NCI-H2107 (cell line): ENCODE results near the gene CTSC.
"Not testable (repeated sequence)": the region's sequence is repeated elsewhere in the genome, so short reads cannot be mapped to it uniquely, and the experiment has no call there.

Experiments
- DNase-seq: peaks from one replicate; lab custom pipeline; 2025; lab: John Stamatoyannopoulos, UW

Gene CTSC

GRCh38 chr11:88352139-88352538 is 14.6 kb upstream of the CTSC start:
- no peak for DNase-seq

DNA sequence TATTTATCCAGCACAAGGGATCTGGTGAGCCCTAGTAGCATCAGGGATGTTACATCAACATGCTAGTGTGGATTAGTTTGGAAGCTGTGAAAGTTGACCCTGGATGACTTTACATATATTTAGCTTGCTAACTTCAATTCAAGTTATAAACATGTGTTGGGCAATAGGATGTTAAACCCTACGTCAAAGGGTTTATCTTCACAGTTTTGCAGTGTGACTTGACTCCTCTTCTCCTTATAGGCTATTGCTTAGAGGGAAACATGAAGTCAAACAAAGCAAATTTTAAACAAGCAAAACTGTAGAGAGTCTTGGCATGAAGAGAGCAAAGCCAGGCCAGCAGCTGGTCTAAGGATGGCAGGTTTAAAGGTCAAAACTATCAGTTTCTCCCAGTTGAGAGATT is 11.3 kb upstream of the CTSC start:
- DNase-seq = no peak

DNA sequence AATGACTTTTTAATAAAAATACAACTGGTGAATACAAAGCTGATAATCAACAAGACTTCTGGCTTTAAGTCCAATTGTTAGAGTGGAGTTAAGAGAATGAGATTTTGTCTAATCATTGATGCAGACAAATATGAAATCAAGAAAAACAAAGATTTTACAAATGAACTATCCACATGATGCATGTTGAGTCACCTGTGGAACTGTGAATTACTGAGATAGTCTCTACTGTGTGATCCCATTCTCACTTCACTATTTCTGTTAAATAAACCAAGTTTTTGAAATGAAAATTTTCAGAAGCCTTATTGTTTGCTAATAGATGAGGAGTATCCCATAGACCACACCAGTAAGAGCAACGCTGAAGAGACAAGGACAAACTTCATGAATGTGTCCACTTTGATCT is 8.4 kb upstream of the CTSC start:
- DNase-seq = no peak

- no peak for DNase-seq
These were observed 7.9 kb upstream of the CTSC start for GRCh38 chr11:88345408-88345807.

DNA sequence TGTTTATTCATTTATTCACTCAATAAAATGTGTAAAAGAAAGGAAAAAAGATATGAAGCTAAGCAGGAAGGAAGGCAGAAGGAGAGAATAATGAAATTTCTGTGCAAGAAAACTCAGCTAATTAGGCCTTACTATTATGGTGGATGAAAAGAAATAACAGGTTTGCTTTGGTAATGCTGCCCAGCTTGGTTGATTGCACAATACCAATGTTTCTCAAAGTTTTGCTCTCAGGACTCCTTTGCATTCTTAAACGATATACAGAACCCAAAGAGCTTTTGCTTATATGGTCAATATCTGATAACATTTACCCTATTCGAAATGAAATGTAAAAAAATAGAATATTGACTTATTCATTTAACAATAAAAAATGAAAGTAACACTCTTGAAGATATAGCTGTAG is 7.3 kb upstream of the CTSC start:
- no peak for DNase-seq

GRCh38 chr11:88341522-88342251 is 4.2 kb upstream of the CTSC start:
- DNase-seq = no peak

DNA sequence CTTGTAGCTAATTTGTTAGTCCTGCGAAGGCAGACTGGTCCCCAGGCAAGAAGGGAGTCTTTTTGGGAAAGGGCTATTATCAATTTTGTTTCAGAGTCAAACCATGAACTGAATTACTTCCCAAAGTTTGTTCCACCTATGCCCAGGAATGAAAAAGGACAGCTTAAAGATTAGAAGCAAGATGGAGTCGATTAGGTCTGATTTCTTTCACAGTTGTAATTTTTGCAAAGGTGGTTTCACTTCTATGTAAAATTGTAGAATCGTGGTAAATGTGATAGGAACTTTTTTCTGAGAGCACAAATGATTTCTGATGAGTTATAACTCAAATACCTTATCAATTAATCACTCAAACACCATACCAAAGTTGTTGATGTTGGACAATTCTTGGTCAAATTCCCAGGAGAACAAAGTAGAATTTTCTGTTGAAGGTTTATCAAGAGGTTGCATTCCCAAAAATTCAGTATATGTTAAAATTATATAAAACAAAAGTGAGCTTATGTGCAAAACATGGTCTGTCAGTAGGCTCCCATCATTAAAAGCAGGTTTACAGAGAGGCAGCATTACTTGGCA is 2.9 kb upstream of the CTSC start:
- no peak for DNase-seq

DNA sequence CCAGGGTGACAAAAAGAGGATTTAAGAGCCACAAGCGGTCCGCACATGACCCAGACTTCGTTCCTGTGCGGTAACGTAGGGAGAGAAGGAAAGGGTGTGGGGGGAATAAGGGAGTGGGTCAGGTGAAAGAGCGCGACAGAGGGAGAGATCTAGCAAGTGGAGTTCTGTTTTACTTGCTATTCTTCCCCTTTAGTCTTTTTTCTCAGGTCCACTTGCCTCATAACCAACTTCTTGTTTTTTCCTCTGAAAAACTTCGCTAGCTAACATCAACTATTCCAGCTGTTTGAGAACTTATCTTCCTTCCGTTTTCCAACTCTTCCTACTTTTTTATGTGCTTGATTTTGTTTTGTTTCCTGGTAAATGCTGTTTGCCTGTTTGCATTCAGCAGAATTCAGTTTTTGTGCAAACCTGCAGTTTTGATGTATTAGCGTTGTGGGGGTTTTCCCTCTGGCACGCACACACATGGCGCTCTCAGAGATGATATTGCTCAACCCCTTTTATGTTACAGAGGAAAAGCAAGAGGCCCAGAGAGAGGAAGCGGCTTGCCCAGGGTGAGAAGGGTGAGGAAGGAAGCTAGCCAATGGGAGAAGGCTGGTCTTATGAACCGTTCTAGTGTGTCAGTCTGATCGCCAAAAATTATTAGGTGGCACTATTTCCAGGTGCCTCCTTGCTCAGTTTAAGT is 592 bp upstream of the CTSC start:
- DNase-seq = no peak

DNA sequence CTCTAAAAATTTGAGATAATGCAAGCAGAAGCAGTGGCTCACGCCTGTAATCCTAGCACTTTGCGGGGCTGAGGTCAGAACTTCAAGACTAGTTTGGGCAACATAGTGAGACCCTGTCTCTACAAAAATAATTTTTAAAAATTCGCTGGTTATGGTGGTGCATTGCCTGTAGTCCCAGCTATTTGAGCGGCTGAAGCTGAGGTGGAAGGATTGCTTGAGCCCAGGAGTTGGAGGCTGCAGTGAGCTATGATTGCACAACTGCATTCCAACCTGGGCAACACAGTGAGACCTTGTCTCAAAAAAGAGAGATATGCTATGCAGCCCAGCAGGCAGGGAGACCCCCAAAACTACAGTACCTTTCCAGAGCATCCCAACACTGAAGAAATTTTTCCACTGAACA is 2.3 kb downstream of the CTSC start:
- no peak for DNase-seq

- DNase-seq = no peak
These were observed 3.7 kb downstream of the CTSC start for GRCh38 chr11:88333862-88334261.

- no peak for DNase-seq
These were observed 4.7 kb downstream of the CTSC start for GRCh38 chr11:88332851-88333250.

GRCh38 chr11:88330826-88331428 is 6.6 kb downstream of the CTSC start:
- no peak for DNase-seq

DNA sequence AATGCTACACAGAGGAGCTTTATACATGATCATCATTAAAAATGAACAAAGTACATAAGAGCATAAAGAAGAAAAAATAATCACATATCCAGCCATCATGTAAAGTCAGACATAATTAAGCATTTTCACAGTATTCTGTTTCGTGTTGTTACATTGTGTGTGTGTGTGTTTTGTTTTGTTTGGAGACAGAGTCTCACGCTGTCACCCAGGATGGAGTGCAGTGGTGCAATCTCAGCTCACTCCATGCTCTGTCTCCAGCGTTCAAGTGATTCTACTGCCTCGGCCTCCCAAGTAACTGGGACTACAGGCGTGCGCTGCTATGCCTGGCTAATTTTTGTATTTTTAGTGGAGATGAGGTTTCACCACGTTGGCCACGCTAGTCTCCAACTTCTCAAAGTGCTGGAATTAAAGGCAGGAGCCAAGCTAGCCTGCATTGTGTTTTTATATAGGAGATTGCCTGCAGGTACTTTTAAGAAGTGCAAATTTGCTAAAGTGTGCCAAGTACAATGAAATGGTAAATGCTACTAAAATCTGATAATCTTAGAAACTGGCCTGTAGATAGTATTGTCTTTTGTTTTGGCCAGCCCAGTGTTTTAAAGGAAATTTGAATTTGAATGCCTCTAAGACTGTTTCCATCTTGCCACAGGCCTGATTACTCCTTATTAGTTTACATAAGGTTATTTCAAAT is 7.8 kb downstream of the CTSC start:
- no peak for DNase-seq

DNA sequence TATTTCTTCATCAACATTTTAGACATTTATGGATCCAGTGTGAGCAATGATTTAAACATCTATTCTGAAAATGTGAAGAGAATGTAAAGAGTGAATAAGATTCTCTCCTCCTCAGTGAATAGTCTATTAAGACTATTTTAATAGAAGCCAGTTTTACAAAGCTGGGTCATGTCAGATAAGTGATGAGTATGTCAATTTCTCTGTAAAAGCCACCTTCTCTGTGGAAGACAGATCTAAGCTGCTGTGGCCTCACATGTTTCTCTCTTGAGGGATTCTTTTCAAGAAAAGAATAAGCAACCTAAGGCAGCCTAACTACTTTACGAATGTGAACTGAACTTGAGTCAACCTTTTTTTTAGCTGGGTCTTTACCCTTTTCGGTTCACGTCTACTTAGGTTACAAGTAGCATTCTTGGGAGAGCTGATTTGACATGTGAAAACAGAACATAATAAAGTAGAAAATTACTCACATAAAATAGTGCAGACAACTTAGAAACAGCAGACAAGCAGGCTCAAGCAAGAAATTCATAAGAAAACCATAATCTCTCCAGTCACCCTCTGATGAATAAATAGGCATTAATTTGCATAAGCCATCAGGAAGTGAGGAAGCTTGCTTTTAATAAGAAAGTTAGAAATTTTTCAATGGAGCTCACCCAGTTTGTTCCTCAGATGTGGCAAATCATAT is 9.9 kb downstream of the CTSC start:
- DNase-seq = no peak

GRCh38 chr11:88327061-88327460 is 10.5 kb downstream of the CTSC start:
- no peak for DNase-seq

DNA sequence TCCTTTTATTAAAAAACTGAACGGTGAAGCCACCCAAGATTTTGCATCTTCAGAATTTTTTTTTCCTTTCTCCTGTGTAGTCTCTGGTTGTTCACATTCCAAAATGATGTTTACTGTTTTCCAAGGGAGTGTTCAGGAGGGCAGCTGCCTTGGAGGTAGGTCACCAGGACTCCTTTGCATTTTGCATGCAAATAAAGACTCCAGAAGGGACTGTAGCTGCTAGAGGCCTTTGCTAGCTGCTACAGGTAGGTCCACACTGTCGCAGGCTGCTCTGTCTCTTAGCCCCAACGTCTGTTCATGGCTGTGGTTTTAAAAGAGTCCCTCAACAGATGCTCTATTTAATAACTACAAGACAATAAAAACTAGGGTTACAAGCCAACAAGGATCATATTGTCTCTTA is 11.4 kb downstream of the CTSC start:
- no peak for DNase-seq

GRCh38 chr11:88324562-88325345 is 12.8 kb downstream of the CTSC start:
- DNase-seq = no peak

DNA sequence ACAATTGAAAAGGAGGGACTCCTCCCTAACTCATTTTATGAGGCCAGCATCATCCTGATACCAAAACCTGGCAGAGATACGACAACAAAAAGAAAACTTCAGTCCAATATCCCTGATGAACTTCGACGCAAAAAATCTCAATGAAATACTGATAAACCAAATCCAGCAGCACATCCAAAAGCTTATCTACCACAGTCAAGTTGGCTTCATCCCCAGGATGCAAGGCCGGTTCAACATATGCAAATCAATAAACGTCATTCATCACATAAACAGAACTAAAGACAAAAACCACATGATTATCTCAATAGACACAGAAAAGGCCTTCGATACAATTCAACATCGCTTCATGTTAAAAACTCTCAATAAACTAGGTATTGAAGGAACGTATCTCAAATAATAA is 14.7 kb downstream of the CTSC start:
- not testable (repeated sequence) for DNase-seq

DNA sequence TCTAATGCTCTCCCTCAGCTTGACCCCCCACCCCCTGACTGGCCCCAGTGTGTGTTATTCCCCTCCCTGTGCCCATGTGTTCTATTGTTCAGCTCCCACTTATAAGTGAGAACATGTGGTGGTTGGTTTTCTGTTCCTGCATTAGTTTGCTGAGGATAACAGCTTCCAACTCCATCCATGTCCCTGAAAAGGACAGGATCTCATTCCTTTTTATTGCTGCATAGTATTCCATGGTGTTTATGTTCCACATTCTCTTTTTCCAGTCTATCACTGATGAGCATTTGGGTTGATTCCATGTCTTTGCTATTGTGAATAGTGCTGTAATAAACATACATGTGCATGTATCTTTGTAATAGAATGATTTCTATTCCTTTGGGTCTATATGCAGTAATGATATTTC is 16.1 kb downstream of the CTSC start:
- DNase-seq = not testable (repeated sequence)

DNA sequence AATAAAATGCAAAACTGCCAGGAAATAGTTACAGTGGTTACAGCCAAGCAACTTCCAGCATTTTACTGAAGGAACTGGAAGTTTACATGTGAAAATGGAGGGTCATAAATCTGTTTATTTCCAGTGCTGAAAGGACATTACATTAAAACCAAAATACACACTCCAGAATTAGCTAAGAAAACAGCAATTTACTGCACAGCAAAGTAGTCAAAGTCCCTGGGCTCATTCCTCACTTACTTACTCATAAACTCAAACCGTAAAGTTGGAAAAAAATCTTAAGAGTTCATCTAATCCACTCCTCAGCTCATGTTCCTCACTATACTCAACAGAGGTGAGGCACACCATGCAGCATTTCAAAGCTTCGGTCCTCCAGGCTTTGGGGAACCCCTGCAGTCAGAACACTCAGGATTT is 17.4 kb downstream of the CTSC start:
- no peak for DNase-seq

DNA sequence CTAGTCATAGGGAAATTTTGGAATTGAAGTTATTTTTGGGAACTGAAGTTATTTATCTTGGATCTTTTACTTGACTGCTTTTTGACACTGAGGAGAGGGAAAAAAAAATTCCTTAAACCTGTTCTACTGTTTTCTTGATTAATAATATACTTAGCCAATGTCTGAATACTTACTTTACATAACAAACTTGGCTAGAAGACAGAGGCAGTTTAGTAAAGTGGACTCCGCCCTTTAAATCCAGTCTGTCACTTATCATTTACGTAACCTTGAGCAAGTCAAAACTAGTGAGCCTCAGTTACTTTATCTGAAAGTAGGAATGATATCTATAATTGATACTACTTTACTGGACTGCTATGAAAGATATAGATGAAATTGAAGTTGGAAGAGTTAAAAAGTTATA is 19.5 kb downstream of the CTSC start:
- no peak for DNase-seq
